Astrocyte of the spinal cord (primary cell): ENCODE results near the gene WDR77.

Experiments used
- DNase-seq: peaks from one replicate; pipeline ENCODE4 v3.0.0; 2011; ENCODE audit warnings: low read depth, low spot score
- H3K4me3 ChIP-seq: 2 replicates; pipeline ENCODE4 v1.5.1; 2011; ENCODE audit warnings: low read depth, mild to moderate bottlenecking, low read length, moderate library complexity
- in situ Hi-C: cut with HindIII; loops from 2 replicates; pipeline ENCODE4 v1.10.0; 2017; ENCODE audit warnings: low sequenced_read_pairs
- TF ChIP-seq, protein P1 (sequence below): IDR thresholded peaks from 2 replicates; pipeline ENCODE4 v1.5.1; 2012; ENCODE audit warnings: low read depth, mild to moderate bottlenecking, low read length, inconsistent platforms

WDR77 gene

DNA sequence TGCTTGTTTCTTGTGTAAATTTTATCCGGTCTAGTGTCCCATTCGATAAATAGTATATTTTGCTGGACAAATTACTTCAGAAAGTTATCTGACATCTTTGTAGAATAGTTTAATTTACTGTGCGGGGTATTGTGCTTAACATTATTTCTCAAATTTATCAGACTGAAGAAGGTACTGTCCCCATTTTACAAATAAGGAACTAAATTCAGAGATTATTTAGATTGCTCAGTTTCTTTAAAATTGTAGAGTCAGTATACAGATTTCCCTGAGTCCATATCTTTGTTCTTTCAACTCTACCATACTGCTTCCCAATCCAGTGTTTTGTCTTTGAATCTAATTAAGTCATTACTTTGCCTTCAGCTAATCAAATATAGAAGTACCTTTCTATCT, 6.6 kb upstream of the WDR77 start:
- TF ChIP-seq, protein P1, sequence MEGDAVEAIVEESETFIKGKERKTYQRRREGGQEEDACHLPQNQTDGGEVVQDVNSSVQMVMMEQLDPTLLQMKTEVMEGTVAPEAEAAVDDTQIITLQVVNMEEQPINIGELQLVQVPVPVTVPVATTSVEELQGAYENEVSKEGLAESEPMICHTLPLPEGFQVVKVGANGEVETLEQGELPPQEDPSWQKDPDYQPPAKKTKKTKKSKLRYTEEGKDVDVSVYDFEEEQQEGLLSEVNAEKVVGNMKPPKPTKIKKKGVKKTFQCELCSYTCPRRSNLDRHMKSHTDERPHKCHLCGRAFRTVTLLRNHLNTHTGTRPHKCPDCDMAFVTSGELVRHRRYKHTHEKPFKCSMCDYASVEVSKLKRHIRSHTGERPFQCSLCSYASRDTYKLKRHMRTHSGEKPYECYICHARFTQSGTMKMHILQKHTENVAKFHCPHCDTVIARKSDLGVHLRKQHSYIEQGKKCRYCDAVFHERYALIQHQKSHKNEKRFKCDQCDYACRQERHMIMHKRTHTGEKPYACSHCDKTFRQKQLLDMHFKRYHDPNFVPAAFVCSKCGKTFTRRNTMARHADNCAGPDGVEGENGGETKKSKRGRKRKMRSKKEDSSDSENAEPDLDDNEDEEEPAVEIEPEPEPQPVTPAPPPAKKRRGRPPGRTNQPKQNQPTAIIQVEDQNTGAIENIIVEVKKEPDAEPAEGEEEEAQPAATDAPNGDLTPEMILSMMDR, result no peak
- H3K4me3 ChIP-seq, result no peak overlapping the region
- in situ Hi-C loops, result no loop called here
- DNase-seq, result no peak

DNA sequence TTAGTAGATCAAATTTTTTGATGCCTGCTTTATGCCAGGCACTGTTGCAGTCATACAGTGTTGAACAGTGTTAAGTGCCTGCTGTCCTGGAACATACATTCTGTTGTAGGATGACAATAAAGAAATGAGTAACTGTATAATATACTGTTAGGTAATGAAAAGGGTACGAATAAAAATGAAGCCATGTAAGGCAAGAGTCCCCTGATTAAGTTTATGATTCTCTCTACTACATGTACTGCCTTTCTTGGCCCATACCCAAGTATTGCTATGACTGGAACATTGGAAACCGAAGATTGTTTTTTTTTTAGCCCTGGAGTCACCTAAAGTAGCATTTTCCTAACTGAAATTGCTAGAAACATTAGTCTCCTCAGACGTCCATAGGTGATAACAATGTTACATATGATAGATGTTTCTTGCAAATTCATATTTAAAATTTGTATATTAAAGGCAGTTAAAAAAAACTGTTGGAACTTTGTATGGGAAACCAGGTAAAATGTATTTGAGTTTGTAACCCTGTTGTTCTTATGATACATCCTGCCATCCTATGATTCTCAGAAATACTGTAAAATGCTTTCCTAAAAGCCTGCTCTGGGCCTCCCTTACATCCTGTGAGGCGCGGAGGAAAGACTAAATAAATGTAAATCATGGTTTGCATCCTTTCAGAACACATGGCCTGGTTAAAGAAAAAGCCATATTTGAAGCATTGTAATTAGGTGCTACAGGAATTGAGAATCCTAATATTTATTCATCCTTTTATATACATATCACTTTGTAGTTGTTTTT, 6.0 kb upstream of the WDR77 start:
- TF ChIP-seq, protein P1, result no peak
- no peak for DNase-seq
- no peak overlapping the region for H3K4me3 ChIP-seq
- in situ Hi-C loops, result no loop called here

DNA sequence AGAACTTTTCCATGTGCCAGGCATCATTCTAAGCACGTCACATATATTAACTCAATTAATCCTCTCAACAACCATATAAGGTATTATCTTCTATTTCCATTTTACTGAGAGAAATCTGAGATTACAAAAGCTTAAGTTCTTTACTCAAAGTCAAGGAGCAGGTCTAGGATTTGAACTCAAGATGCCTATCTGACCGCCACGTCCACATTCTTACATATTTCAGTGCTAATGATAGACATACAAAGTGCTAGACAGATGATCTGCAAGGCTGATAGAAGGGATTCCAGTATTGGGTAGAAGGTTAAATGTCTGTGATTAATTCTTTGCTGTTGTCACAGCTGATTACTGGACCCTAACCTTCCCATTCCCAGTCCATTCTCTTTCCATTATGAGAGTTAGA, 4.7 kb upstream of the WDR77 start:
- TF ChIP-seq, protein P1, result no peak
- no peak overlapping the region for H3K4me3 ChIP-seq
- no peak for DNase-seq
- in situ Hi-C loops, result no loop called here

DNA sequence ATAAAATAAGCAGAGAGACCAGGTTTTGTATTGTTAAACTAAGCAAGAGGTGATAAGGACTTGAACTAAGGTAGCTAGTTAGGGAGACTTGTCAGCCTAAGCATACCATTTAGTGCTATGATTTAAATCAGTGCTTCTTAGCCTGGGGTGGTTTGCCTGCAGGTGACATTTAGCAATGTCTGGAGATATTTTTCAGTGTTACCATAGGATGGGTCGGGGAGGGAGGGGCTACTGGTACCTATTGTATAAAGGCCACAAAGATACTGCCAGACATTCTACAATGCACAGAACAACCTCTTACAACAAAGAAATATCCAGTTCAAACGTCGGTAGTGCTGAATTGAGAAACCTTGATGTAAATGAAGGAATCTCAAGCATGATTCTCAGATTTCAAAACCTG, 3.5 kb upstream of the WDR77 start:
- in situ Hi-C loops, result no loop called here
- no peak overlapping the region for H3K4me3 ChIP-seq
- TF ChIP-seq, protein P1, result no peak
- no peak for DNase-seq

DNA sequence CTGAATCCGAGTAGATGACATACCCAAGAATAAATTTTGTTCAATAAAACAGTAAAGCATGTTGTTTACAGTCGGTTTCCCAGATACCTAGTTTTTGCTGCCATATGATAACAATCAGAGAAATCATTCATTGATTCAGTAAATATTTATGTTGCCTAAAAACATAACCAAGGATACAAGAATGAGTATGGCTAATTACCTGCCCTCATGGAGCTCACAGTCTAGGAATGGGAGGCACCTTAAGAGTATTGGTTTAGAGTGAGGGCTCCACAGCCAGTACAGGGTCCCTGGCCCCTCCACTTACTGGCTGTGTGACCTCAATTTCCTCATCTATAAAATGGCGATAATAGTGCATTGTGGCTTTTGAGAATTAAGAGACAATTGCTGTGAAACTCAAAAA, 1.1 kb upstream of the WDR77 start:
- H3K4me3 ChIP-seq, result peak overlapping the region; percentile 99
- in situ Hi-C loops, result no loop called here
- no peak for DNase-seq
- TF ChIP-seq, protein P1, result no peak

DNA sequence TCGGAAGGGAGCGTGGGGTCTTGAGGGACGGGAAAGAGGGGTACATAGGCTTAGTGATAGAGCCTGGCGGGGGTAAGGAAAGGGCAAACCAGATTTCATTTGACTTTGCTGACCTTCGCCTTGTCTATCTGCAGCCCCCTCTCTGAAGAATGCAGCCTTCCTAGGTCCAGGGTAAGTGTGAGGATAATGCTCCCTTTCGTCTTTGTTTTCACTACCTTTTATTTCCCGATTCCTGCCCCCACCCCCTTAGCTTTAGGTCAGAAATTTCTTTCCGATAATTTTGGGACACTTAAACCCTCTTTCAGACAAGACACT, 604 bp upstream of the WDR77 start:
- in situ Hi-C loops, result no loop called here
- peak overlapping the region; percentile 99 for H3K4me3 ChIP-seq
- no peak for DNase-seq
- TF ChIP-seq, protein P1, result no peak

DNA sequence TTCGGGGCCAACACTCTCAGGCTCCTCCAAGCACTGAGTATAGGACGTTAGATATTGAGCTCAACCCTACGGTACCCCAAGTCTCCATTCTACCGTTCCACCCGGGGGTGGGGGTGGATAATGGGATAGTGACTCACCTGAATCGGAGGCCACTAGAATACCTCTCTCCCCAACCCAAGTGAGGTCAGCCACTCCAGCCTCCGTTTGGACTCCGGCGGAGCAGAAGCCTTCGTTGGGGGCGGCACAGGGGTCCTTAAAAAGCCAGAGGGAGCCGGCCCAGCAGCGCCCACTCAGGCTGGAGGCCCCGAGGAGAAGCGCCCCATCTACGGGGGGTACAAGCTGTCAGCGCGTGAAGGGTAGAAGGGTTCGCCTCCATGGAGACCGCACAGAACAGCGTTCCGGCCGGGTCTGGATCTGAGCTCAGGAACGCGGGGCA, 556 bp downstream of the WDR77 start:
- TF ChIP-seq, protein P1, result no peak
- H3K4me3 ChIP-seq, result peak overlapping the region; percentile 99
- DNase-seq, result no peak
- in situ Hi-C loops, result no loop called here
